CD14-positive monocyte (primary cell): ENCODE measurements around the gene CDKN2AIPNL. TPM values are rescaled to one million over a fixed set of nuclear protein-coding genes. Genes with fewer than 3 reads are reported as not detected.

Experiments used
- DNase-seq, 3 donors: peaks; one replicate each; pipeline ENCODE4 v3.0.0-alpha.2; 2011 to 2022
- H2AFZ ChIP-seq: 2 replicates; pipeline ENCODE4 v1.6.0; 2012; ENCODE audit warnings: mild to moderate bottlenecking, low read depth, low read length, inconsistent platforms; ENCODE audit not compliant: insufficient read depth, poor library complexity, severe bottlenecking
- H3K27ac ChIP-seq, 2 donors: 1 replicate in 1 of 2; 2 replicates in 1 of 2; pipeline ENCODE4 v1.5.1; 2012 to 2013; ENCODE audit warnings: low read length in 2 of 2, control low read depth in 1 of 2, inconsistent platforms in 1 of 2, low read depth in 1 of 2, mild to moderate bottlenecking in 1 of 2
- H3K27me3 ChIP-seq, 2 donors: one replicate each; pipeline versions ENCODE4 v1.6.0 to v1.6.1; 2011 to 2013; ENCODE audit warnings: low read length in 2 of 2; ENCODE audit not compliant: control insufficient read depth in 2 of 2, insufficient read depth in 2 of 2
- H3K36me3 ChIP-seq, 2 donors: replicated peaks in 1 of 2; 1 replicate in 1 of 2; 2 replicates in 1 of 2; pipeline versions ENCODE4 v1.5.1 to v1.6.1; 2012 to 2013; ENCODE audit warnings: low read length in 2 of 2, control low read depth in 1 of 2, inconsistent platforms in 1 of 2, mild to moderate bottlenecking in 1 of 2; ENCODE audit not compliant: insufficient read depth in 2 of 2, control insufficient read depth in 1 of 2
- H3K4me1 ChIP-seq, 2 donors: 1 replicate in 1 of 2; 2 replicates in 1 of 2; pipeline versions ENCODE4 v1.5.1 to v1.6.1; 2012 to 2013; ENCODE audit warnings: low read length in 2 of 2, control low read depth in 1 of 2, inconsistent platforms in 1 of 2, mild to moderate bottlenecking in 1 of 2, moderate library complexity in 1 of 2; ENCODE audit not compliant: insufficient read depth in 2 of 2, control insufficient read depth in 1 of 2
- H3K4me2 ChIP-seq: replicated peaks from 2 replicates; pipeline ENCODE3; 2012; ENCODE audit warnings: low read length, moderate library complexity, mild to moderate bottlenecking; ENCODE audit not compliant: poor library complexity, severe bottlenecking; ENCODE audit errors: extremely low read depth
- H3K4me3 ChIP-seq, 3 experiments: fragments of 200-600 bp in 1 of 3; sonication (generic) in 1 of 3; replicated peaks in 1 of 3; 1 replicate in 2 of 3; 2 replicates in 1 of 3; pipeline ENCODE4 v1.5.1; 2011 to 2013; ENCODE audit warnings: low read length in 3 of 3, mild to moderate bottlenecking in 3 of 3, control low read depth in 2 of 3, low read depth in 2 of 3, inconsistent platforms in 1 of 3, moderate library complexity in 1 of 3
- H3K79me2 ChIP-seq: 2 replicates; pipeline ENCODE4 v1.6.0; 2012; ENCODE audit warnings: mild to moderate bottlenecking, control low read depth, inconsistent platforms, low read length, moderate library complexity; ENCODE audit not compliant: insufficient read depth
- H3K9ac ChIP-seq: 2 replicates; pipeline ENCODE4 v1.6.0; 2017; ENCODE audit warnings: low read length, mild to moderate bottlenecking; ENCODE audit not compliant: insufficient read depth, poor library complexity, severe bottlenecking
- H3K9me3 ChIP-seq, 2 donors: replicated peaks in 1 of 2; 1 replicate in 1 of 2; 2 replicates in 1 of 2; pipeline versions ENCODE4 v1.5.1 to v1.6.1; 2012 to 2013; ENCODE audit warnings: low read length in 2 of 2, control low read depth in 1 of 2; ENCODE audit not compliant: control insufficient read depth in 1 of 2, insufficient read depth in 1 of 2
- H4K20me1 ChIP-seq: 2 replicates; pipeline ENCODE4 v1.6.0; 2012; ENCODE audit warnings: mild to moderate bottlenecking, low read length, control low read depth, moderate library complexity; ENCODE audit not compliant: insufficient read depth
- H3K27ac Mint-ChIP-seq, 7 donors: one replicate each; pipeline ENCODE4 v1.8.0; 2020; ENCODE audit warnings: mild to moderate bottlenecking in 7 of 7, mixed read lengths in 7 of 7, moderate library complexity in 6 of 7, inconsistent platforms in 2 of 7
- H3K27me3 Mint-ChIP-seq, 3 donors: one replicate each; pipeline ENCODE4 v1.8.0; 2021 to 2022; ENCODE audit warnings: low read depth in 3 of 3, mild to moderate bottlenecking in 3 of 3, mixed read lengths in 3 of 3, moderate library complexity in 3 of 3, inconsistent platforms in 1 of 3
- H3K36me3 Mint-ChIP-seq, 2 donors: one replicate each; pipeline ENCODE4 v1.8.0; 2020; ENCODE audit warnings: mixed read lengths in 2 of 2, inconsistent platforms in 1 of 2, mild to moderate bottlenecking in 1 of 2
- H3K4me1 Mint-ChIP-seq: one replicate; pipeline ENCODE4 v1.8.0; 2020; ENCODE audit warnings: mild to moderate bottlenecking, mixed read lengths
- H3K4me3 Mint-ChIP-seq, 2 donors: one replicate each; pipeline ENCODE4 v1.8.0; 2020; ENCODE audit warnings: mild to moderate bottlenecking in 2 of 2, mixed read lengths in 2 of 2, moderate library complexity in 1 of 2
- H3K9me3 Mint-ChIP-seq, 7 donors: one replicate each; pipeline ENCODE4 v1.8.0; 2020 to 2022; ENCODE audit warnings: mixed read lengths in 7 of 7, mild to moderate bottlenecking in 6 of 7, moderate library complexity in 6 of 7, inconsistent platforms in 2 of 7
- CTCF ChIP-seq: fragments of 200-600 bp; IDR thresholded peaks from one replicate; pipeline ENCODE4 v1.8.0; 2022; ENCODE audit warnings: antibody characterized with exemption, mild to moderate bottlenecking
- WGBS: methylation state at CpG from one replicate; pipeline ENCODE4 v1.1.5; 2013; ENCODE audit warnings: missing lambda C conversion rate; ENCODE audit not compliant: insufficient coverage; 5-methylcytosine and 5-hydroxymethylcytosine counted together
- intact Hi-C, 2 donors: fragments of 100-400 bp; cut with micrococcal nuclease; formaldehyde crosslinking; loops; one replicate each; pipeline versions ENCODE4 v1.15.0 to v1.15.1; 2023
- polyA plus RNA-seq, 3 donors: library from polyadenylated mRNA; depleted of rRNA in 1 of 3; unstranded in 2 of 3; stranded (reverse) in 1 of 3; fragments of 300-500 nt in 2 of 3; fragments of >200 nt in 1 of 3; fragmentation: Illumina TruSeq in 2 of 3; gene quantifications; 1 replicate in 2 of 3; 2 replicates in 1 of 3; pipeline ENCODE4 v1.2.3, GENCODE V29; 2012 to 2021

Gene CDKN2AIPNL
- polyA plus RNA-seq, 3 donors = 6.9 to 20.0 (median 15.0) TPM

- Histone ChIP-seq H4K20me1 (no peaks in the 10 kb centered on the region), H3K4me2 (no peak overlapping the region), H3K36me3 (no peaks in the 10 kb centered on the region), H3K9ac (no peak overlapping the region), H3K79me2 (no peaks in the 10 kb centered on the region), H3K27me3 (no peaks in the 10 kb centered on the region), H3K27ac (no peak overlapping the region), H2AFZ (no peak overlapping the region), H3K4me3 (no peak overlapping the region), H3K9me3 (peaks cover 0 to 9% of the 10 kb centered on the region in 2 donors), H3K4me1 (peaks cover 0 to under 1% of the 10 kb centered on the region in 2 donors)
- peaks cover 0 to 6% (median 5%) of the 10 kb centered on the region in 3 donors for H3K27me3 Mint-ChIP-seq
- intact Hi-C loops = loop anchor here in 1 of 2 donors (10.0 kb wide), 2 partner anchors 47 to 157 kb away; no protein-coding TSS in a partner anchor
- H3K4me1 Mint-ChIP-seq = peaks cover 2% of the 10 kb centered on the region
- peaks cover 0 to 2% of the 10 kb centered on the region in 2 donors for H3K36me3 Mint-ChIP-seq
- H3K27ac Mint-ChIP-seq = peak overlapping the region in 1 of 7 donors; percentile 48
- H3K4me3 Mint-ChIP-seq = no peak overlapping the region
- H3K9me3 Mint-ChIP-seq = peaks cover 7 to 22% (median 13%) of the 10 kb centered on the region in 7 donors
- DNase-seq = no peak
- TF ChIP-seq CTCF = no peak
Measured at GRCh38 chr5:134417707-134418106, 6.0 kb upstream of the CDKN2AIPNL start.

DNA sequence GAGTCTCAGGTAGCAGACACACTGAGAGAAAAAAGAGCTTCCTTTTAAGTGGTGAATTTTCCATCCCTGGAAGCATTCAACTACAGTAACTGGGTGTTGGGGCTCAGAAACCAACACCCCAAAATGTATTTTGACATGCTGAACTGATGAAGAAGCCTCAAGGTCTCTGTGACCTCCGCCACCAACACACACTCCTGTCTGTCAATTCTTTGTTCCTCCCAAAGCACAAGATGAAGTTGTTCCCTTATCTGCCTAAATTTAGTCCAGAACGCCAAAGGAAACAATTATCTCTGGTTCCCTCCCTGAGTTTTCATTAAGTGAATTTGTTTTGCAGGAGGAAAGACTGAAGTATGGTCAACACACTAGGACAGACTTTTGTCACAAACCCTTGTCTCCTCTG is 1.4 kb upstream of the CDKN2AIPNL start:
- no CpG with 5 or more reads among the region's 2 CpGs for WGBS
- no peak overlapping the region for H3K27ac ChIP-seq
- Mint-ChIP-seq H3K9me3 (peaks cover 0 to 8% (median 0%) of the 10 kb centered on the region in 7 donors), H3K27ac (no peak overlapping the region), H3K36me3 (peaks cover 0 to 4% of the 10 kb centered on the region in 2 donors), H3K27me3 (peaks cover 0 to 6% (median 4%) of the 10 kb centered on the region in 3 donors), H3K4me3 (no peak overlapping the region), H3K4me1 (peaks cover 29% of the 10 kb centered on the region)
- H3K79me2 ChIP-seq = peaks cover 17% of the 10 kb centered on the region
- H2AFZ ChIP-seq = no peak overlapping the region
- H3K36me3 ChIP-seq = peaks cover 0 to 10% of the 10 kb centered on the region in 2 donors
- H3K9me3 ChIP-seq = no peaks in the 10 kb centered on the region
- H4K20me1 ChIP-seq = no peaks in the 10 kb centered on the region
- no peak overlapping the region for H3K4me2 ChIP-seq
- H3K27me3 ChIP-seq = no peaks in the 10 kb centered on the region
- no peak for TF ChIP-seq CTCF
- H3K4me3 ChIP-seq = no peak overlapping the region
- H3K9ac ChIP-seq = no peak overlapping the region
- intact Hi-C loops = loop anchor here (5.0 to 10.0 kb wide), 5 partner anchors 39 to 164 kb away; partner anchors contain the start of gene JADE2 (in 1 of the 2)
- H3K4me1 ChIP-seq = peaks cover 17 to 21% of the 10 kb centered on the region in 2 donors
- no peak for DNase-seq
